ENCODE measurements around the gene CEP250. TPM values are rescaled to one million over a fixed set of nuclear protein-coding genes. Genes with fewer than 3 reads are reported as not detected.

Gene CEP250
- polyA plus RNA-seq, 1 donor from 2014 or later = 22.0 TPM

- Histone ChIP-seq H3K27me3 (ENCODE audit: insufficient read depth, low read depth, low read length) (no peaks in the 10 kb centered on the region), H3K4me2 (ENCODE audit: low read length) (peak within 1 kb of the TSS; percentile 96), H3K9me2 (ENCODE audit: insufficient read depth, low read length) (no peaks in the 10 kb centered on the region), H3K9ac (ENCODE audit: low read length) (peak within 1 kb of the TSS; percentile 85), H3K36me3 (ENCODE audit: insufficient read depth, low read length) (no peaks in the 10 kb centered on the region), H2AFZ (ENCODE audit: low read depth, low read length) (peak within 1 kb of the TSS; percentile 96), H3K9me3 (ENCODE audit: low read length) (no peaks in the 10 kb centered on the region), H3F3A (ENCODE audit: insufficient read depth, low read length, poor library complexity, severe bottlenecking) (no peaks in the 10 kb centered on the region), H3K27ac (ENCODE audit: low read length) (peak within 1 kb of the TSS; percentile 73), H4K20me1 (ENCODE audit: insufficient read depth) (no peaks in the 10 kb centered on the region), H3K4me3 (ENCODE audit: low read length) (peak within 1 kb of the TSS; percentile 77), H3K79me2 (replicated peaks; ENCODE audit: insufficient read depth, low read length) (peaks cover 6% of the 10 kb centered on the region)
- TF ChIP-seq EP300 (conservative IDR thresholded peaks at IDR 0.05; ENCODE audit: poor library complexity, severe bottlenecking) = peak; percentile 21
- TF ChIP-seq CTCF (IDR thresholded peaks at IDR 0.05; ENCODE audit: poor library complexity, severe bottlenecking) = peak; percentile 42
- no peak for TF ChIP-seq TAF1 (IDR thresholded peaks at IDR 0.05; ENCODE audit: low read depth)
- TF ChIP-seq RAD21 (conservative IDR thresholded peaks at IDR 0.05) = peak; percentile 19
- TF ChIP-seq REST (IDR thresholded peaks at IDR 0.05; ENCODE audit: borderline replicate concordance) = no peak
- peak; percentile 37 for TF ChIP-seq SMC3 (conservative IDR thresholded peaks at IDR 0.05; ENCODE audit: poor library complexity)
- TF ChIP-seq EZH2 (IDR thresholded peaks at IDR 0.05; ENCODE audit: borderline replicate concordance, insufficient read depth, low read length, poor library complexity, severe bottlenecking) = no peak
- peak; percentile 74 for TF ChIP-seq MXI1 (conservative IDR thresholded peaks at IDR 0.05; ENCODE audit: poor library complexity, severe bottlenecking)
- peak; percentile 78 for TF ChIP-seq POLR2AphosphoS5 (IDR thresholded peaks at IDR 0.05)
Measured at GRCh38 chr20:35541783-35542662, 86.6 kb downstream of the CEP250 start, which contains the start of gene ERGIC3. Gene ERGIC3 (plus strand): TSS chr20:35542078. CDS start chr20:35542098, 20 bp downstream.

GRCh38 chr20:35542990-35543389 lies 87.6 kb downstream of the CEP250 start:
- no peaks in the 10 kb centered on the region for H3K27me3 ChIP-seq (ENCODE audit: insufficient read depth, low read depth, low read length)
- H3K27ac ChIP-seq (ENCODE audit: low read length) = no peak overlapping the region
- no peaks in the 10 kb centered on the region for H3K9me3 ChIP-seq (ENCODE audit: low read length)
- H3K9me2 ChIP-seq (ENCODE audit: insufficient read depth, low read length) = no peaks in the 10 kb centered on the region
- H3K9ac ChIP-seq (ENCODE audit: low read length) = peak overlapping the region; percentile 85
- no peak for TF ChIP-seq POLR2AphosphoS5 (IDR thresholded peaks at IDR 0.05)
- no peak for TF ChIP-seq TAF1 (IDR thresholded peaks at IDR 0.05; ENCODE audit: low read depth)
- TF ChIP-seq MXI1 (conservative IDR thresholded peaks at IDR 0.05; ENCODE audit: poor library complexity, severe bottlenecking) = no peak
- no peak for TF ChIP-seq RAD21 (conservative IDR thresholded peaks at IDR 0.05)
- TF ChIP-seq EZH2 (IDR thresholded peaks at IDR 0.05; ENCODE audit: borderline replicate concordance, insufficient read depth, low read length, poor library complexity, severe bottlenecking) = no peak
- no peak for TF ChIP-seq SMC3 (conservative IDR thresholded peaks at IDR 0.05; ENCODE audit: poor library complexity)
- TF ChIP-seq REST (IDR thresholded peaks at IDR 0.05; ENCODE audit: borderline replicate concordance) = no peak
- no peak for TF ChIP-seq CTCF (IDR thresholded peaks at IDR 0.05; ENCODE audit: poor library complexity, severe bottlenecking)
- no peak for TF ChIP-seq EP300 (conservative IDR thresholded peaks at IDR 0.05; ENCODE audit: poor library complexity, severe bottlenecking)
- peak overlapping the region; percentile 77 for H3K4me3 ChIP-seq (ENCODE audit: low read length)
- no peaks in the 10 kb centered on the region for H3K36me3 ChIP-seq (ENCODE audit: insufficient read depth, low read length)
- H3K4me2 ChIP-seq (ENCODE audit: low read length) = peak overlapping the region; percentile 96
- H2AFZ ChIP-seq (ENCODE audit: low read depth, low read length) = no peak overlapping the region
- H4K20me1 ChIP-seq (ENCODE audit: insufficient read depth) = no peaks in the 10 kb centered on the region
- H3F3A ChIP-seq (ENCODE audit: insufficient read depth, low read length, poor library complexity, severe bottlenecking) = no peaks in the 10 kb centered on the region
- peaks cover 6% of the 10 kb centered on the region for H3K79me2 ChIP-seq (replicated peaks; ENCODE audit: insufficient read depth, low read length)

All from neural cell (in vitro differentiated cells).